Measurements from ENCODE around the gene ZNF22.

Gene ZNF22

GRCh38 chr10:44983895-44984278, 16.8 kb upstream of the ZNF22 start:
- H3K4me1 ChIP-seq (ENCODE audit: insufficient read depth, poor library complexity, severe bottlenecking): peaks cover 35% of the 10 kb centered on the region
- no peak for DNase-seq (ENCODE audit: low spot score)
- no peak overlapping the region for H3K4me3 ChIP-seq (ENCODE audit: severe bottlenecking)
- H3K9me3 ChIP-seq (ENCODE audit: severe bottlenecking): no peaks in the 10 kb centered on the region
- H3K36me3 ChIP-seq (ENCODE audit: low read depth): no peaks in the 10 kb centered on the region
- H3K27me3 ChIP-seq (ENCODE audit: insufficient read depth, poor library complexity, severe bottlenecking): no peaks in the 10 kb centered on the region
- TF ChIP-seq CTCF (IDR thresholded peaks at IDR 0.05; ENCODE audit: poor library complexity, severe bottlenecking): no peak
- ATAC-seq (ENCODE audit: low read depth): no peak
- H3K27ac ChIP-seq (ENCODE audit: poor library complexity, severe bottlenecking): no peak overlapping the region

DNA sequence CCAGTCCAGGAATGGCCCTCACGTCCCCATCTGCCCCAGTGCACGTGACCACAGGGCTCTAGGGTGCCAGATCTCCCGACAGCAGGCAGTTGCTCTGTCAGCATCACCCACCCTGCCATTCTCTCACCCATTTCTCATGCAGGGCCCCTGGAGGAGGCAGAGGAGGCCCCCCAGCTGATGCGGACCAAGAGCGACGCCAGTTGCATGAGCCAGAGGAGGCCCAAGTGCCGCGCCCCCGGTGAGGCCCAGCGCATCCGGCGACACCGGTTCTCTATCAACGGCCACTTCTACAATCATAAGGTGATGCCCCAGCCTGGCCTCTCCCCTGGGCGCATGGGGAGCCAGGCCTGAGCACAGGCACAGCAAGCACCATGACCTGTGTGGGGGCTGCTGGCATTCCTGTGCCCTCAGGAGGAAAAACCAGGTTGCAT, 16.0 kb upstream of the ZNF22 start:
- no peak for ATAC-seq (ENCODE audit: low read depth)
- no peaks in the 10 kb centered on the region for H3K27me3 ChIP-seq (ENCODE audit: insufficient read depth, poor library complexity, severe bottlenecking)
- no peak for TF ChIP-seq CTCF (IDR thresholded peaks at IDR 0.05; ENCODE audit: poor library complexity, severe bottlenecking)
- DNase-seq (ENCODE audit: low spot score): no peak
- no peaks in the 10 kb centered on the region for H3K36me3 ChIP-seq (ENCODE audit: low read depth)
- peaks cover 27% of the 10 kb centered on the region for H3K4me1 ChIP-seq (ENCODE audit: insufficient read depth, poor library complexity, severe bottlenecking)
- H3K9me3 ChIP-seq (ENCODE audit: severe bottlenecking): no peaks in the 10 kb centered on the region
- no peak overlapping the region for H3K4me3 ChIP-seq (ENCODE audit: severe bottlenecking)
- no peak overlapping the region for H3K27ac ChIP-seq (ENCODE audit: poor library complexity, severe bottlenecking)

DNA sequence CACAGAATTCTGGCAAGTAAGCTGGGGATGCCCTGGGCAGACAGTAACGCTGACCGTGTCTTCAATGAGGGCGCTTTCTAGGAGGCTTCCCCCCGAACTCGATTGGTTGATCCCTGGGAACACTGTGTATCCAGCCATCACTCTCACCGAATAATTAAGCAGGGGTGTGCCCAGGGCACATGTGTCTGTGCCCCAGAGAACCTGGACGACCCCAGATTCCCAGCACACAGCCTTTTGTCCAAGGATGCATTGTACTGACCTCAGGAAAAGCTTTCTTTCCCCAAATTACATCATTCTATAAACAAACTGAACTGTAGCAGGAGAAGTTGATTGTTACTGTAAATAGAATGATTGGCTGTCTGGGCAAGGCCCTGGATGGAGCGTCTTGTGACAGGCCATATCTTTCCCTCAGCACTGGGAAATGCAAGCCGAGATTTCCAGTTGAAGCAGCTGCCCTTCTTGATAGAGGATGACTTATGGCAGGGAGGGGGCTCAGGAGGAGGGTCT, 15.5 kb upstream of the ZNF22 start:
- DNase-seq (ENCODE audit: low spot score) (no peak), ATAC-seq (ENCODE audit: low read depth) (no peak)
- Histone ChIP-seq H3K4me3 (ENCODE audit: severe bottlenecking) (no peak overlapping the region), H3K4me1 (ENCODE audit: insufficient read depth, poor library complexity, severe bottlenecking) (peaks cover 21% of the 10 kb centered on the region), H3K27me3 (ENCODE audit: insufficient read depth, poor library complexity, severe bottlenecking) (no peaks in the 10 kb centered on the region), H3K36me3 (ENCODE audit: low read depth) (no peaks in the 10 kb centered on the region), H3K9me3 (ENCODE audit: severe bottlenecking) (no peaks in the 10 kb centered on the region), H3K27ac (ENCODE audit: poor library complexity, severe bottlenecking) (no peak overlapping the region)
- TF ChIP-seq CTCF (IDR thresholded peaks at IDR 0.05; ENCODE audit: poor library complexity, severe bottlenecking): no peak

DNA sequence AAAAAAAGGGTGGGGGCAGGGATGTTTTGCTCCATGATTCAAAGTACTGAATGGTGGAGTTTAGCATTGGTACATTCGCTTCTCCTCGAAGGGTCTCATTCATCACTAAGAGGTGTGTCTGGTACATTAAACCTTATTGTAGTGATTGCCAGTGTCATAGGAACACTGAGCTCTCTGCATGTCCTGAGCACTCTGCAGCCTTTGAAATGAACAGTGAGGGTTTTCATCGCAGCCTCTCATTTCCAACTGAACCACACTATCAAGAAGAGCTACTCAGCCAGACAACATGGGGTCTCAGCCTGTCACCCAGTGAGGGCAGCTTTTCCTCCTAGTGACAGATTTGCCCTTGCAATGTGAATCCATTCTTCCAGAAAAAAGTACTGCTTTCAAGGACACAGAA, 14.5 kb upstream of the ZNF22 start:
- TF ChIP-seq CTCF (IDR thresholded peaks at IDR 0.05; ENCODE audit: poor library complexity, severe bottlenecking): no peak

DNA sequence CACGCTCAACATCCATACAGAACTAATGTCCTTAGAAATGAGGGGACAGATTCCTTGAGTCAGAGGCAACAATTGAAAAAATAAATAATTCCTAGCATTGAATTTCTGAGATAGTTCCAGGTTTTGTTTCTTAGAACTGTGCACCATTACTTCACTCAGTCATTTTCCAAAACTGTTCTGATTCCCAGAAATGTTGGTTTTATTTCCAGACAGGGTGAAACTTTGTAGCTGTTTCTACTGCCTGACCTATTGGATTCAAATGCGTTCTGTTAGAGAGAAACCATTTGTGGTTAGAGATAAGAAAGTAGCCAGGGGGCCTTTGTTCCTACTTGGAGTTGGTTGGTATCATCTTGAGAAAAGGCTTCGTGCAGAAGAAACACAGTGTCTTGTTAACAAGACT, 14.1 kb upstream of the ZNF22 start:
- ATAC-seq (ENCODE audit: low read depth) (no peak), DNase-seq (ENCODE audit: low spot score) (no peak)
- Histone ChIP-seq H3K27me3 (ENCODE audit: insufficient read depth, poor library complexity, severe bottlenecking) (no peaks in the 10 kb centered on the region), H3K36me3 (ENCODE audit: low read depth) (no peaks in the 10 kb centered on the region), H3K4me1 (ENCODE audit: insufficient read depth, poor library complexity, severe bottlenecking) (peaks cover 7% of the 10 kb centered on the region), H3K9me3 (ENCODE audit: severe bottlenecking) (no peaks in the 10 kb centered on the region), H3K27ac (ENCODE audit: poor library complexity, severe bottlenecking) (no peak overlapping the region), H3K4me3 (ENCODE audit: severe bottlenecking) (no peak overlapping the region)
- TF ChIP-seq CTCF (IDR thresholded peaks at IDR 0.05; ENCODE audit: poor library complexity, severe bottlenecking): no peak

More for the DNA sequence above, 14.5 kb upstream of the ZNF22 start:
- Histone ChIP-seq H3K4me1 (ENCODE audit: insufficient read depth, poor library complexity, severe bottlenecking) (peaks cover 12% of the 10 kb centered on the region), H3K27me3 (ENCODE audit: insufficient read depth, poor library complexity, severe bottlenecking) (no peaks in the 10 kb centered on the region), H3K9me3 (ENCODE audit: severe bottlenecking) (no peaks in the 10 kb centered on the region), H3K27ac (ENCODE audit: poor library complexity, severe bottlenecking) (no peak overlapping the region), H3K4me3 (ENCODE audit: severe bottlenecking) (no peak overlapping the region), H3K36me3 (ENCODE audit: low read depth) (no peaks in the 10 kb centered on the region)
- ATAC-seq (ENCODE audit: low read depth): no peak
- DNase-seq (ENCODE audit: low spot score): no peak

Measured in RWPE2 (cell line).